Measurements from ENCODE around the gene ZNF592.
"Not testable (repeated sequence)": the region's sequence is repeated elsewhere in the genome, so short reads cannot be mapped to it uniquely, and the experiment has no call there.

Gene ZNF592

GRCh38 chr15:84741121-84741520, 7.3 kb upstream of the ZNF592 start:
- DNase-seq (ENCODE audit: low read depth), result no peak

GRCh38 chr15:84747416-84748273, 747 bp upstream of the ZNF592 start:
- DNase-seq (ENCODE audit: low read depth), result peak; percentile 56

- DNase-seq (ENCODE audit: low read depth), result no peak
These were observed 959 bp downstream of the ZNF592 start for GRCh38 chr15:84749111-84749991.

- no peak for DNase-seq (ENCODE audit: low read depth)
These were observed 2.2 kb downstream of the ZNF592 start for GRCh38 chr15:84750583-84751092.

GRCh38 chr15:84751721-84752120, 3.3 kb downstream of the ZNF592 start:
- not testable (repeated sequence) for DNase-seq (ENCODE audit: low read depth)

- DNase-seq (ENCODE audit: low read depth), result no peak
These were observed 3.8 kb downstream of the ZNF592 start for GRCh38 chr15:84752195-84752594.

- DNase-seq (ENCODE audit: low read depth), result no peak
These were observed 4.3 kb downstream of the ZNF592 start for GRCh38 chr15:84752700-84753099.

GRCh38 chr15:84754889-84755288, 6.5 kb downstream of the ZNF592 start:
- not testable (repeated sequence) for DNase-seq (ENCODE audit: low read depth)

GRCh38 chr15:84755736-84756527, 7.5 kb downstream of the ZNF592 start:
- DNase-seq (ENCODE audit: low read depth), result no peak

- DNase-seq (ENCODE audit: low read depth), result no peak
These were observed 10.6 kb downstream of the ZNF592 start for GRCh38 chr15:84759018-84759417.

GRCh38 chr15:84760219-84760618, 11.8 kb downstream of the ZNF592 start:
- DNase-seq (ENCODE audit: low read depth), result no peak

- no peak for DNase-seq (ENCODE audit: low read depth)
These were observed 13.3 kb downstream of the ZNF592 start for GRCh38 chr15:84761607-84762131.

- no peak for DNase-seq (ENCODE audit: low read depth)
These were observed 14.6 kb downstream of the ZNF592 start for GRCh38 chr15:84762840-84763572.

- no peak for DNase-seq (ENCODE audit: low read depth)
These were observed 16.2 kb downstream of the ZNF592 start for GRCh38 chr15:84764585-84764984.

GRCh38 chr15:84764989-84765388, 16.6 kb downstream of the ZNF592 start:
- DNase-seq (ENCODE audit: low read depth), result no peak

GRCh38 chr15:84765675-84766074, 17.3 kb downstream of the ZNF592 start:
- no peak for DNase-seq (ENCODE audit: low read depth)

GRCh38 chr15:84766461-84767035, 18.2 kb downstream of the ZNF592 start:
- DNase-seq (ENCODE audit: low read depth), result no peak

GRCh38 chr15:84772031-84772430, 23.6 kb downstream of the ZNF592 start:
- DNase-seq (ENCODE audit: low read depth), result no peak

GRCh38 chr15:84772467-84772866, 24.1 kb downstream of the ZNF592 start:
- DNase-seq (ENCODE audit: low read depth), result no peak

GRCh38 chr15:84773716-84774115, 25.3 kb downstream of the ZNF592 start:
- no peak for DNase-seq (ENCODE audit: low read depth)

All from stimulated activated CD8-positive, alpha-beta memory T cell treated with anti-CD3 and anti-CD28 coated beads, Interleukin-12 subunit alpha, Interleukin-12 subunit beta, amount 100 ng/mL, for 4 hours (primary cell).